NCI-H524 treated with DMSO at 0.1 percent for 48 hours (cell line): Measurements from ENCODE around the gene STX18.
"Not testable (repeated sequence)": the region's sequence is repeated elsewhere in the genome, so short reads cannot be mapped to it uniquely, and the experiment has no call there.

Experiments used
- DNase-seq: peaks from one replicate; lab custom pipeline; 2025; lab: John Stamatoyannopoulos, UW

STX18 gene

GRCh38 chr4:4507923-4508322 is 33.9 kb downstream of the STX18 start:
- no peak for DNase-seq

DNA sequence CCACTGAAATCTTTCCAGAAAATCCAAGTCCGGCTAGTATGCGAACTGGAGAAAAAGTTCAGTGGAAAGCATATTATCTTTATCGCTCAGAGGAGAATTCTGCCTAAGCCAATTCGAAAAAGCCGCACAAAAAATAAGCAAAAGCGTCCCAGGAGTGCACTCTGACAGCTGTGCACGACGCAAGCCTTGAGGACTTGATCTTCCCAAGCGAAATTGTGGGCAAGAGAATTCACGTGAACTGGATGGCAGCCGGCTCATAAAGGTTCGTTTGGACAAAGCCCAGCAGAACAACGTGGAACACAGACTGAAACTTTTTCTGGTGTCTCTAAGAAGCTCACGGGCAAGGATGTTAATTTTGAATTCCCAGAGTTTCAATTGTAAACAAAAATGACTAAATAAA is 34.4 kb downstream of the STX18 start:
- DNase-seq: no peak

DNA sequence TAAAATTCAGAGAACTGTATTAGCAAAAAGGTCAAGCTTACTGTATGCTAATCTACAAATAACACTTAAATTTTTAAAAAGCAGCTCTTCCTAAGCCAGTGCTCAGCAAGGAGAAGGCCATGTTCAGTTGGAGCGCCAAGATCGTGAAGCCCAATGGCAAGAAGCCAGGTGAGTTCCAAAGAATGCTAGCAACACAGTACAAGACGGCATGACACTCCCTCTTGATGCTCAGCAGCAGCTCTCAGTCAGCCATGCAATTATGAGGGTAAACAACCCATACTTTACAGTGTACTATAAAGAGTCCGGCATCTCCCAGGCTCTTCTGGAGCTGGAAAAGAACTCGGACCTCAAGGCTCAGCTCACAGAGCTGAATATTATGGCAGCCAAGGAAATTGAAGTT is 34.9 kb downstream of the STX18 start:
- no peak for DNase-seq

DNA sequence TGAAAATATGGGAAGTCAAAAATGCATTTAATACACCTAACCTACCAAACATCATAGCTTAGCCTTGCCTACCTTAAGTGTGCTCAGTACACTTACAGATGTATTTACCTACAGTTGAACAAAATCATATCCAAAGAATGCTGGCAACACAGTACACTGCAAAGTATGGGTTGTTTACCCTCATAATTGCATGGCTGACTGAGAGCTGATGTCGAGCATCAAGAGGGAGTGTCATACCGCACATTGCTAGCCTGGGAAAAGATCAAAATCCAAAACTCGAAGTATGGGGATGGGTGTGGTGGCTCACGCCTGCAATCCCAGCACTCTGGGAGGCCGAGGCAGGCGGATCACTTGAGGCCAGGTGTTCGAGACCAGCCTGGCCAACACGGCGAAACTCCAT is 36.6 kb downstream of the STX18 start:
- DNase-seq: not testable (repeated sequence)

DNA sequence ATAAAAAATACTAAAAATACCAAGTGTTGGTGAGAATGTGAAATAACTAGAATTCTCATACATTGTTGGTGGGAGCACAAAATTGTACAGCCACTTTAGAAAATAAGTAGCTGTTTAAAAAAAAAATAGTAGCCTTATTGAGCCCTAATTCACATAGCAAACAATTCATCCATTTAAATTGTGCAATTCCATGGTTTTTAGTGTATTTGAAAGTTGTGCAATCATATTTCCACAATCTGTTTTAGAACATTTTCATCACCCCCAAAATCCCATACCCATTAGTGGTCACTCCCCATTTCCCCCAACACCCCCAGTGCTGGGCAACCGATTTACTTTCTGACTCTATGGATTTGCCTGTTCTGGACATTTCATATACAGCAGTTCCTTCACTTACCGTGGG is 37.1 kb downstream of the STX18 start:
- DNase-seq: no peak

GRCh38 chr4:4502694-4503311 is 39.0 kb downstream of the STX18 start:
- no peak for DNase-seq

DNA sequence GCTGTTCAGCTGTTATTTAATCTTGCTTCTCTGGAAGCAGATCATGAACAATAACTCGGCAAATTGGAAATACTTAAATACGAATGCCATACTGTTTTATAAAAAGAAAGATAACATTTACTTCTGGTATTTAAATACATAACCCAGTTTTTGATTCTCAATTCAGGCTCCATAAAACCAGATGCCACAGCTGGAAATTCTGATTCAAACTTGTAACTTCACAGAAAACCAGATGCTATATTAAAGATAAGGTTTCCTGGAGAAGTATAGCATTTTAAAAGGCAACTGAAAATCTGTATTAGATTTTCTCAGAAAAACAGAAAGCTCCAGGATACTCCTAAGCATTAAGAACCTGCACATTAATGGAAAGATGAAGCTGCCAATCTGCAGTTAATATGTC is 40.2 kb downstream of the STX18 start:
- no peak for DNase-seq

DNA sequence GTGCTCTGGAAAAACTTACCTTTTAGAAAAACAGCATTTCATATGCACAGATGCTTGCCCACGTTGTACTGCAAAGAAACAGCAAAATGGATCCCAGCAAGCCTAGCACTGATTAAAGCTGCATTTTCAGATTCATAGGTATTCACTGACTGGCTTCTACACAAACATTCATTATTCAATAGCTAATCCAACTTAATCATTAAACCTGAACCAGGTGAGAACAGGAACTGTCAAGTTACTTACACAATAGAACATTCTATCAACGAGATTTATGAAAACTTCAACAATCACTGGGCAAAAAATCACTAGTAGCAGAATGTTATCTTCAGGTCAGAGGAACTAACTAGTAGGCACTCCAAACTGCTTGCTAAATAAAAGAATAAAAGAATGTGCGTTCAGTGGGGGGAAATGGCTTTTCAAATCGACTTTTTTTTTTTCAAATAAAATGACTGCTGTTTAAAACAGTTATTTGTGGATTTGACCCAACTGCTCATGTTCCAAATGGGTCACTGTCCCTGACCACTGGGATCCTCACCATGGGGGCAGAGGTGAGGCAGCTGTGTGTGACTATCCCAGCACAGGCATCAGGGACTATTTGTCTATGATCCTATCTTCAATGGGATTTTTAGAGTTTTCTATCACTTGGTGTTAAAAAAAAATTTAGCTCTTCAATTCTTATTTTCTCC is 42.3 kb downstream of the STX18 start:
- no peak for DNase-seq

GRCh38 chr4:4496592-4497372 is 45.1 kb downstream of the STX18 start:
- no peak for DNase-seq

- no peak for DNase-seq
Observed at GRCh38 chr4:4494882-4495281, 47.0 kb downstream of the STX18 start.

DNA sequence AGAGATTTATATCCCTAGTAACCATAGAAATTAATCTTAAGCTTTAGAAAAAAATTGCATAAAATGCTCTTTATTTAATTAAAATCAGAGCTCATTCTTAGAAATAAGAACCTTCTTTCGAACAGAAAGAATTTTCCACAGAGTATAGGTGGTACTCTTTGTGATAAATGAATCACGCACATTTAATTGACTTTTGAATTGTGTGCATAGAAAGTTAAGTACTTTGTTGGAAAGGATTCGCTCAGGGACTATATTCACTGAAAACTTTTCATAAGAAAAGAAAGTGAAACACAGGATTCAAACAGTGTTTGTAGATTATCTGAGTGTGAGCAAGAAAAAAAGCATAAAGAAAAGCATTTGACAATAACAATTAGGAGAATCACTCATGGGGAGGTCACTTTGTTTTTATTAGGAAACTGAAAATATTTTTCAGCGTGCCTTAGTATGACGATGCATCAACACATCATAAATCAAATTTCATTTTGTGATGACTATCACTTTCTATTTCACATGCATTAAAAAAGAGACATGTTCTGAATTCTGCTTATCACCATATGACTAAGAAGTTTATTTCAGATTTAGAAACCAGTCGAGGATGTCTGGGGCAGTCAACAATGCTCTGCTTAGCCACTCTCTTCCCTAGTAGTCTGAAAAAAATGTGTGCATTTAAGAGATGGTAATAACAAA is 49.5 kb downstream of the STX18 start:
- DNase-seq: no peak

DNA sequence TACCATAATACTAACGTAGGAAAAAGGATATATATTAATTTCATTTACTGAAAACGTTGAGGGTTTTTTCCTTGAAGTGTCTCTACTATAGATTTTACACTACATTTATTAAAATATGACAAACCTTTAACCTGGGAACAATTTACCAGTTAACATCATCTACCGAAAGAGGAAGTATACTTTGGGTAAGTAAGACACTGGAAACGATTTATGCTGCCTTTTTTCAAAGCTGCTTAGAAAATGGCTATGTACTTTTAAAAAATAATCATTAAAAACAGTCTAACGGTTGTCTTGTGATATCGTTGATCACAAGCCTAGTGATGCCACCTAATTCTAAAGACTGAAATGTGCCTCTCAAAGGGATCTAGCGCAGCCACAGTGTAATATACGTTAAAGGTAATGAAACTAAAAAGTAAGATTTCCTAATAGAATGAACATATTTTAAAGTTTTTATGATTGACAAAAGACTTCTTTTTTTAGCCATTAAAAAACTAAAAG is 50.4 kb downstream of the STX18 start:
- DNase-seq: no peak

DNA sequence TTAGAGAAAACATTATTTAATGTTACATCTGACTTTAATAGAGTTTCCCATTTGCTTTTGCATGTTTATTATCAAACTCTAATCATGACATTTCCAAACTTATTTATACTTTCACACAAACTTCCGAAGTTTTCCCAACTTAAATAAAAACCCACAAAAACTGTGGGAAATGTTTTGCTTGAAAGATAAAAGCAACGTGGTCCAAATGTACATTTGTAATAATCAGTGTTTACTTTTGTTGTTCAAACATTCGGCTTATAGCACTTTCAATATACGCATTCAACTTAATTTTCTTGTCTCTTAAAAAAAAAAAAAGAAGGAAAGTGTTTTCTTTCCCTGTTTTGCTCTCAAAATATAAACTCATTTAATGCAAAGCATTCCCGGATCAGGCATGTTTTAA is 51.0 kb downstream of the STX18 start:
- DNase-seq: no peak

- no peak for DNase-seq
Observed at GRCh38 chr4:4490041-4490440, 51.8 kb downstream of the STX18 start.

GRCh38 chr4:4488405-4489404 is 53.1 kb downstream of the STX18 start:
- DNase-seq: no peak

DNA sequence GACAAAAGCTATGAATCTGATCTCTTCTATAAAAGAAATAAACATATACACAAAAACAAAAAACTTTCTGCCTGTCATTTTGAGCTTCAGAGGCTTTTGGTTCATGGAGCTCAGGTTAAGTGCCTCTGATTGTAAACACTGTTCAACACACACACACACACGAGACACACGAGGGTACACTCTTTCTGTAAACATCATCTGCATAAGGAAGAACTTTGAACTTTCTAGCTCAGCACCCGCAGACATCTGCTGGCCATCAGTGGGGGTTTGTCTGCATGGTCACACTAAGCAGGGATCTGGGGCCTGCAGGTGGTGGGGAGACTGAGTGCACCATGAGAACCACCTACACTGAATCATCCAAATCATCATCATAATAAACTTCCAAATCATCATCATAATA is 54.9 kb downstream of the STX18 start:
- DNase-seq: no peak

- DNase-seq: no peak
Observed at GRCh38 chr4:4485806-4486205, 56.0 kb downstream of the STX18 start.

- no peak for DNase-seq
Observed at GRCh38 chr4:4481399-4481994, 60.4 kb downstream of the STX18 start.

- DNase-seq: no peak
Observed at GRCh38 chr4:4480685-4481398, 61.0 kb downstream of the STX18 start.

- DNase-seq: no peak
Observed at GRCh38 chr4:4480205-4480604, 61.6 kb downstream of the STX18 start.
